ENCODE data around the gene LATS2. TPM values are rescaled to one million over a fixed set of nuclear protein-coding genes. Genes with fewer than 3 reads are reported as not detected.
A peak's percentile ranks its signal among the peaks of the same experiment; 100 is the strongest.

The LATS2 gene
- total RNA-seq, 1 donor from 2014 or later: 17.8 TPM

DNA sequence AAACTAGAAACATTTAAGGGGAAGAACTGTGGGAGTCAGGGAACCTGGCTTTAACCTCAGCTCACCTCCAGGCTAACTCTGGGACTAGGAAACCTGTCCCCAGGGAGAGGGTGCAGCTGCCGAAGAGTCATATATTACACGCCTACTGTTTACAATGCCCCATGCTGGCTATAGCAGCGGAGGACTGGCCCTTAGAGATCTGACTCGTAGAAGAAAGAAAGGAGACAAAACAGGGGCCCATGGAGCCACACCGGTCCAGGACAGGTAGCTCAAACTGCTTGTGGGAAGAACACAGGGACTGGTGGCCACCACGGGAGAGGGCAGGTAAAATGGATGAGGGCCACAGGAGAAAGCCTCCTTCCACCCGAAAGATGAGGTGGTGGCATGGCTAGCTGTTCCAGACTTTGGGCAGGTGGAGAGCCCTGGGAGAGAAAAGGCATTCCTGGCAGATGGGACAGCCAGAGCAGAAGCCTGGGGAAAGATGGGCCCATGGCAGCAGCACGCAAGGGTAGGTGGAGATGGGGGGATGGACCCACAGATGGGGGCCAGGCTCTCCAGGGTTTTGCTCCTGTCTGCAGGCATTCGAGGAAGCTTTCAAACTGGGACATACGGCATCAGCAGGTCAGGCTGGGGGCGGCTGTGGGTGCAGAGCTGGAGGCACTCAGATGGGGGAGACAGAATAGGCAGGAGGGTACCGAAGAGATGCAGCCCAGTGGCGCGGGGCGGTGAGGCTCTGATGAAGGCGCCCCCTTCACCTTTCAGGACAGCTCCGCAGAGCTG is 69.5 kb downstream of the LATS2 start:
- Mint-ChIP-seq H3K27ac (no peak overlapping the region), H3K36me3 (peaks cover 19% of the 10 kb centered on the region), H3K9me3 (no peaks in the 10 kb centered on the region), H3K4me3 (no peak overlapping the region), H3K4me1 (ENCODE audit: unreplicated experiment) (no peaks in the 10 kb centered on the region), H3K27me3 (no peaks in the 10 kb centered on the region)
- DNase-seq (ENCODE audit: extremely low spot score, unreplicated experiment): peak; percentile 45
- TF ChIP-seq, protein P1, sequence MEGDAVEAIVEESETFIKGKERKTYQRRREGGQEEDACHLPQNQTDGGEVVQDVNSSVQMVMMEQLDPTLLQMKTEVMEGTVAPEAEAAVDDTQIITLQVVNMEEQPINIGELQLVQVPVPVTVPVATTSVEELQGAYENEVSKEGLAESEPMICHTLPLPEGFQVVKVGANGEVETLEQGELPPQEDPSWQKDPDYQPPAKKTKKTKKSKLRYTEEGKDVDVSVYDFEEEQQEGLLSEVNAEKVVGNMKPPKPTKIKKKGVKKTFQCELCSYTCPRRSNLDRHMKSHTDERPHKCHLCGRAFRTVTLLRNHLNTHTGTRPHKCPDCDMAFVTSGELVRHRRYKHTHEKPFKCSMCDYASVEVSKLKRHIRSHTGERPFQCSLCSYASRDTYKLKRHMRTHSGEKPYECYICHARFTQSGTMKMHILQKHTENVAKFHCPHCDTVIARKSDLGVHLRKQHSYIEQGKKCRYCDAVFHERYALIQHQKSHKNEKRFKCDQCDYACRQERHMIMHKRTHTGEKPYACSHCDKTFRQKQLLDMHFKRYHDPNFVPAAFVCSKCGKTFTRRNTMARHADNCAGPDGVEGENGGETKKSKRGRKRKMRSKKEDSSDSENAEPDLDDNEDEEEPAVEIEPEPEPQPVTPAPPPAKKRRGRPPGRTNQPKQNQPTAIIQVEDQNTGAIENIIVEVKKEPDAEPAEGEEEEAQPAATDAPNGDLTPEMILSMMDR (conservative IDR thresholded peaks at IDR 0.05): no peak

DNA sequence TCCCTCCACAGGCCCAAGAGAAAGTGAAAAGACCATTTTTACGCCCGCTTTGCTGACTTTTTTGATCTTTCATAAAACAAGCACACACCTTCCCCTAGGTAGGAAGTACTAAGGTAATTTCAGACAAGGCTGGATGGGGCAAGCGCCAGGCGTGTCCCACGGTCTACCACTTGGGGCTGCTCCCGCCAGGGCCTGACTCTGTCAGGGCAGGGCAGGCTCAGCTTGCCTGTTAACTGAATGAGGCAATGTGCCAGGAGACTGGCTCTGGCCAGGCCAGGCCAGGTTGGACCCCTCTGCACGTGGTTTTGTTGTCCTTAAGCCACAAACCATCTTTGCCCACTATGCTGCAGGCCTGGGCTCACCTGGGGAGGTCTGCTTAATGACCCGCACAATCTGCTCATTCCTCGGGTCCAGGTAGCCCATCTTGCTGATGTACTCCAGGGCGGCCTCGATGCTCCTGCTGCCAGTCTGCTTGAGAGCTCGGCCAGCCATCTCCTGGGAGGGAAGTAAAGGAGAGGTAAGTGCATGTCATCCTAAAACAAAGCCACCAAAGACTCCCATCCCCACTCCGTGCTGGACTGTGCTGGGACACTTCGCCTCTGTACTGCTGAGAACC is 70.4 kb downstream of the LATS2 start:
- Mint-ChIP-seq H3K4me1 (ENCODE audit: unreplicated experiment) (no peaks in the 10 kb centered on the region), H3K4me3 (no peak overlapping the region), H3K36me3 (peaks cover 24% of the 10 kb centered on the region), H3K27me3 (no peaks in the 10 kb centered on the region), H3K9me3 (no peaks in the 10 kb centered on the region), H3K27ac (no peak overlapping the region)
- TF ChIP-seq, protein P1 (conservative IDR thresholded peaks at IDR 0.05): no peak
- DNase-seq (ENCODE audit: extremely low spot score, unreplicated experiment): peak; percentile 55

DNA sequence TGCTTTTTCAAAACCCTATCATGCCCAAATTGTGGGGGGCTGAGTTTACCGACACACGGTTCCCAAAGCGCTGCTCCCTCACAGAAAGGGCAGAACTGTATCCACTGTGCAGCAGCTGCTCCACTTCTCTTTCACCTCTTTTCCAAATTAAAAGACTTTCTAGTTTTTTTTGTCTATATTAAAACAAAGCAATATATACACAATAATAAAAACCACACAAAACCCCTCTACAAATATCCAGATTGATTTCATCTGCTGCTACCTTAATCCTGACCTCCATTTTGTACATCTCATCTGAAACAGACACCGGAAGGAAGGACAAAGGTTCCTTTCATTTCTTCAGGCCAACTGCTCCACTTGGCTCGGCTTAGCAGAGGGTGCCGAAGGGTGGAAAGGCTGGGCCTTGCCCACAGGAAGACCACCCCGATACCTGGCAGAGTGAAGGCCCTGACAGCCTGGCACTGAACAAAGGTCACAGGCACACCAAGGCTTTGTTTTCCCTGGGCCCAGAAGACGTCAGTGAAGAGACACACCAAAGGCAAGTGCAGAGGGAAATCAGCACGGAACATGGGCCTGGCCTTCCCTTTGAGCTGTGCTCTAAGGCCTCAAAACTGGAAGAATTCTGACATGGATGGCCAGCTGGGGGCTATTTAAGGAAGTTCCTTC is 71.6 kb downstream of the LATS2 start:
- TF ChIP-seq, protein P1 (conservative IDR thresholded peaks at IDR 0.05): no peak
- Mint-ChIP-seq H3K36me3 (peaks cover 29% of the 10 kb centered on the region), H3K27me3 (no peaks in the 10 kb centered on the region), H3K4me1 (ENCODE audit: unreplicated experiment) (no peaks in the 10 kb centered on the region), H3K4me3 (no peak overlapping the region), H3K9me3 (no peaks in the 10 kb centered on the region), H3K27ac (peak overlapping the region; percentile 71)
- DNase-seq (ENCODE audit: extremely low spot score, unreplicated experiment): peak; percentile 40

DNA sequence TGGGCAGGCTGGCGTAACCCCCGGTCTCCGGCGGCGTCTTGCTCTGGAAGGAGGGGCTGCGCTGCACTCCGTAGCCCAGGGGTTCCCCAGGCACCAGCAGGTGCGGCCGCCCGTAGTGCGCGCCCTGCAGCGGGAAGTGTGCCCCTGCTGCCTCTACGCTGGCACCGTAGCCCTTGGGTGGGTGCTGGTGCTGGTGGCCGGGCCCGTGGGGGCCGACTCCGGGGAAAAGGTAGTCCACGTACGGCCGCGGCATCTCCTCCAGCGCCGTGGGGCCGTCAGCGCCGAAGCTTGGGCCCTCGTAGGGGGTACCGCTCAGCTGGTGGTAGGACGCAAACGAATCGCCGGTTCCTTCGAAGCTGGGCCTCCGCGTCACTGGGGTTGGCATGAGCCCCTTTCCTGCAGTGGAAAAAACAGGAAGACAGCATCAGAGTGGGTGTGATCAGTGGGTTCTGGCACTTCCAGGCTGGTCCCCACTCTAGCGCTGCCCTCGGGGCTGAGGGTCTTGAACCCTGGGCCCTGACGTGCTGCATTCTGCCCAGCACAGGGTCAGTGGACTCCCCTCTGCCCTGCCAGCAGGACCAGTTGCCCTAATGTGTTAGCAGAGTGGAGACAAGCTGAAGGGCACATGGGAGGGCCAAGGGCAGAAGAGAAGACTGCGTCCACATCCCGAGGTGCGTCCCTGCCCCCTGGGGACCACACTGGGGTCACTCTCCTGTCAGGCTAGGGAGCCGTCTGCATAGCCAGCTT is 72.3 kb downstream of the LATS2 start:
- no peak overlapping the region for H3K4me3 Mint-ChIP-seq
- H3K27ac Mint-ChIP-seq: no peak overlapping the region
- peaks cover 30% of the 10 kb centered on the region for H3K36me3 Mint-ChIP-seq

More for the DNA sequence above, 72.3 kb downstream of the LATS2 start:
- peak; percentile 60 for DNase-seq (ENCODE audit: extremely low spot score, unreplicated experiment)
- Mint-ChIP-seq H3K4me1 (ENCODE audit: unreplicated experiment) (no peaks in the 10 kb centered on the region), H3K9me3 (no peaks in the 10 kb centered on the region), H3K27me3 (no peaks in the 10 kb centered on the region)
- TF ChIP-seq, protein P1 (conservative IDR thresholded peaks at IDR 0.05): no peak

Measured in type B pancreatic cell (in vitro differentiated cells).